GM12875 (cell line): ENCODE data around the gene ANKH.

Source experiments
- H3K4me3 ChIP-seq: one replicate; pipeline ENCODE4 v1.5.1; 2011; ENCODE audit warnings: low read depth, low read length, control low read depth
- TF ChIP-seq, protein P1 (sequence below): IDR thresholded peaks from 2 replicates; pipeline ENCODE4 v1.5.1; 2011; ENCODE audit warnings: low read depth, mild to moderate bottlenecking, control low read depth, inconsistent platforms, low read length, moderate library complexity, borderline replicate concordance; ENCODE audit not compliant: insufficient read depth

ANKH gene

DNA sequence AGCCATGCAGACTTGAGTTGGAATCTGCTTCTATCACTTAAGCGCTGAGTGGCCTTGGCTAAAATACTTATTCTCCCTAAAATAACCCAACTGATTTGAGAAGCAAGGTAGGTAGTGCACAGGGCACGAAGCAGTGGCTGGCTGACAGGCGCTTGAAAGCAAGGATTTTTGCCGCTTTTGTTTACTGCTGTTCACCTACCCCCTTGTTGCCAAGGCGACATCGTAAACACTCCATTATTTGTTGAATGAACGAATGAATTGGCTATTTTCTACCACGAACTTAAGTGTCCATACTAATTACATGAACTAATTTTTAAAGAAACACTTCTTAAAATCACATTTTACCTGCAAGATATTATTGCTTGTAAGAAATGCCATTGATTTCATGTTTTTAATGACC, 98.0 kb downstream of the ANKH start:
- no peak overlapping the region for H3K4me3 ChIP-seq
- TF ChIP-seq, protein P1, sequence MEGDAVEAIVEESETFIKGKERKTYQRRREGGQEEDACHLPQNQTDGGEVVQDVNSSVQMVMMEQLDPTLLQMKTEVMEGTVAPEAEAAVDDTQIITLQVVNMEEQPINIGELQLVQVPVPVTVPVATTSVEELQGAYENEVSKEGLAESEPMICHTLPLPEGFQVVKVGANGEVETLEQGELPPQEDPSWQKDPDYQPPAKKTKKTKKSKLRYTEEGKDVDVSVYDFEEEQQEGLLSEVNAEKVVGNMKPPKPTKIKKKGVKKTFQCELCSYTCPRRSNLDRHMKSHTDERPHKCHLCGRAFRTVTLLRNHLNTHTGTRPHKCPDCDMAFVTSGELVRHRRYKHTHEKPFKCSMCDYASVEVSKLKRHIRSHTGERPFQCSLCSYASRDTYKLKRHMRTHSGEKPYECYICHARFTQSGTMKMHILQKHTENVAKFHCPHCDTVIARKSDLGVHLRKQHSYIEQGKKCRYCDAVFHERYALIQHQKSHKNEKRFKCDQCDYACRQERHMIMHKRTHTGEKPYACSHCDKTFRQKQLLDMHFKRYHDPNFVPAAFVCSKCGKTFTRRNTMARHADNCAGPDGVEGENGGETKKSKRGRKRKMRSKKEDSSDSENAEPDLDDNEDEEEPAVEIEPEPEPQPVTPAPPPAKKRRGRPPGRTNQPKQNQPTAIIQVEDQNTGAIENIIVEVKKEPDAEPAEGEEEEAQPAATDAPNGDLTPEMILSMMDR = no peak

GRCh38 chr5:14771972-14772371, 99.6 kb downstream of the ANKH start:
- TF ChIP-seq, protein P1 = no peak
- no peak overlapping the region for H3K4me3 ChIP-seq

GRCh38 chr5:14771189-14771588, 100.4 kb downstream of the ANKH start:
- no peak overlapping the region for H3K4me3 ChIP-seq
- TF ChIP-seq, protein P1 = no peak

GRCh38 chr5:14768508-14769365, 102.8 kb downstream of the ANKH start:
- TF ChIP-seq, protein P1 = no peak
- no peak overlapping the region for H3K4me3 ChIP-seq

GRCh38 chr5:14767735-14768507, 103.7 kb downstream of the ANKH start:
- TF ChIP-seq, protein P1 = no peak

DNA sequence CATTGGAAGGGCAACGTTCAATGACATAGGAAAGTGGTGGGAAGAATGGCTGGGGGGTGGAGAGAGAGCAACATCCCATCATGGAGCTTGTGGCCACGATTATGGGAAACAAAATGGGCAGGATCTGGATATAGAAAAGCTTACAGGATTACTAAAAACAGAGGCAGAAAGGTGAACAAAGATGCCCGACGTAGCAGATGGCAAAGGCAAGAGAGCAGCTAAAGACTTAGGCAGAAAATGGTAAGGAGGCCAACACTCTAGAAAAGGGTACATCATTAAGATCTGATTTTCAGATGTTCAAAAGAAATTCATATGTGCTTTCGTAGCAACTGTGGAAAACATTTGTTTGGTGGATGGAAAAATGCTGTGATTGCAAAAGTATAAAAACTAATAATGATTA, 104.5 kb downstream of the ANKH start:
- H3K4me3 ChIP-seq = no peak overlapping the region
- TF ChIP-seq, protein P1 = no peak

More at GRCh38 chr5:14767735-14768507, 103.7 kb downstream of the ANKH start:
- no peak overlapping the region for H3K4me3 ChIP-seq
